Erythroblast (primary cell): ENCODE data around the gene ANKMY2.

ENCODE experiments used
- GATA1 ChIP-seq: IDR thresholded peaks from 2 replicates; pipeline ENCODE4 v1.6.1; 2011; ENCODE audit warnings: low read depth, mild to moderate bottlenecking, control low read depth, low read length, moderate library complexity
- POLR2A ChIP-seq: IDR thresholded peaks from 2 replicates; pipeline ENCODE4 v1.6.1; 2011; ENCODE audit warnings: mild to moderate bottlenecking, low read length

- TF ChIP-seq POLR2A (no peak), GATA1 (no peak)
Observed at GRCh38 chr7:16694806-16695205, 49.3 kb upstream of the ANKMY2 start.
